Ectodermal cell (in vitro differentiated cells): Measurements from ENCODE around the gene SNAPC1. TPM values are rescaled to one million over a fixed set of nuclear protein-coding genes. Genes with fewer than 3 reads are reported as not detected.

ENCODE experiments used
- H3K27ac ChIP-seq: 2 replicates; pipeline ENCODE4 v1.7.0; 2013; ENCODE audit warnings: mild to moderate bottlenecking, low read depth, low read length; ENCODE audit not compliant: insufficient read depth, poor library complexity, severe bottlenecking
- H3K27me3 ChIP-seq: 2 replicates; pipeline ENCODE4 v1.7.0; 2013; ENCODE audit warnings: mild to moderate bottlenecking, low read length; ENCODE audit not compliant: insufficient read depth, control insufficient read depth, poor library complexity, severe bottlenecking
- H3K36me3 ChIP-seq: one replicate; pipeline ENCODE4 v1.7.0; 2013; ENCODE audit warnings: low read length; ENCODE audit not compliant: control insufficient read depth, insufficient read depth
- H3K4me1 ChIP-seq: one replicate; pipeline ENCODE4 v1.7.0; 2013; ENCODE audit warnings: low read length; ENCODE audit not compliant: control insufficient read depth, insufficient read depth
- H3K4me3 ChIP-seq: 2 replicates; pipeline ENCODE4 v1.7.0; 2013; ENCODE audit warnings: low read depth, low read length, control low read depth; ENCODE audit not compliant: insufficient read depth
- H3K9me3 ChIP-seq: 2 replicates; pipeline ENCODE4 v1.7.0; 2013; ENCODE audit warnings: mild to moderate bottlenecking, low read length, moderate library complexity; ENCODE audit not compliant: control insufficient read depth
- WGBS, 2 experiments: methylation state at CpG; one replicate each; pipeline ENCODE4 v1.1.7; 2013; ENCODE audit warnings: missing lambda C conversion rate in 2 of 2; 5-methylcytosine and 5-hydroxymethylcytosine counted together
- polyA plus RNA-seq, 4 experiments: library from polyadenylated mRNA; stranded (reverse); fragments of 50-300 nt; gene quantifications; one replicate each; pipeline ENCODE4 v1.2.3, GENCODE V29; 2013

Gene SNAPC1, protein sequence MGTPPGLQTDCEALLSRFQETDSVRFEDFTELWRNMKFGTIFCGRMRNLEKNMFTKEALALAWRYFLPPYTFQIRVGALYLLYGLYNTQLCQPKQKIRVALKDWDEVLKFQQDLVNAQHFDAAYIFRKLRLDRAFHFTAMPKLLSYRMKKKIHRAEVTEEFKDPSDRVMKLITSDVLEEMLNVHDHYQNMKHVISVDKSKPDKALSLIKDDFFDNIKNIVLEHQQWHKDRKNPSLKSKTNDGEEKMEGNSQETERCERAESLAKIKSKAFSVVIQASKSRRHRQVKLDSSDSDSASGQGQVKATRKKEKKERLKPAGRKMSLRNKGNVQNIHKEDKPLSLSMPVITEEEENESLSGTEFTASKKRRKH
- polyA plus RNA-seq (2013, experiment 1 of 4) = 13.3 TPM
- polyA plus RNA-seq (2013, experiment 2 of 4) = 12.7 TPM
- polyA plus RNA-seq (2013, experiment 3 of 4) = 12.3 TPM
- 13.8 TPM for polyA plus RNA-seq (2013, experiment 4 of 4)

DNA sequence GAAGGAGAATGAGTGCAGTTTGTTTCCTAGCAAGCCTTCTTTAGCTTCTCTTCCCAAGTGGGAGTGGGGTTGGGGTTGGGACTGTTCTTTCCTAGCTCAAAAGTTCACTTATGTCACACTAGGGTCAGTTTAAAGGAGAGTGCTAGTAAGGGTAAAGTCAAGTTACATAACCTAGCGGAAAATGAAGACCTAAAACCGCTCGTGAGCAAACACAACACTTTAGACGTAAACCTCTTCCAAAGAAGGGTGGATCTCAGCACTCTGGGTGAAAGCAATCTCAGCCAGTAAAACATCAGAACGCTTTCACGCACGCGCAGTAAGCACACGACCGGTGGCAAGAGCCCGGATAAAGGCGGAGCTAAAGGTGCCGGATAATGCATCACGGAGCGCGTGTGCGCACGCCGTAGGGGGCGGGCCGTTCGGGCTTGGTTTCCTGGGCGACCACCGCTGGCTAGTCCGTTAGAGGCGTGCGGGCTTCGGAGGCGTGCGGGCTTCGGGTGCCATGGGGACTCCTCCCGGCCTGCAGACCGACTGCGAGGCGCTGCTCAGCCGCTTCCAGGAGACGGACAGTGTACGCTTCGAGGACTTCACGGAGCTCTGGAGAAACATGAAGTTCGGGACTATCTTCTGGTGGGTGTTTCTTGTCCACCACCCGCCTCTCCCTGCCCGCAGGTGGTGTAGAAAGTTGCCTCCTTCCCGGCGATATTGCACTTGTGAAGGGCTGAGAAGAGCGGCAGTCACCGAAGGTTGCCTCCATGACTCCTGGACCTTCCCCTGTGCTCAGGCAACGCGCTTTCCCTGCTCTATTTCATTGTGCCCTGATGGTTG is at the start of gene SNAPC1:
SNAPC1 (plus strand) TSS at position 462 of the 828 bp plus-strand sequence; CDS start at position 503, 41 bp downstream.
- H3K27ac ChIP-seq = peak within 1 kb of the TSS; percentile 64
- no peaks in the 10 kb centered on the region for H3K9me3 ChIP-seq
- H3K4me1 ChIP-seq = peaks cover 6% of the 10 kb centered on the region
- H3K36me3 ChIP-seq = no peaks in the 10 kb centered on the region
- WGBS, 2 experiments = 0% methylated on average over 49 of the region's 49 CpGs
- H3K27me3 ChIP-seq = no peaks in the 10 kb centered on the region
- peak within 1 kb of the TSS; percentile 82 for H3K4me3 ChIP-seq

DNA sequence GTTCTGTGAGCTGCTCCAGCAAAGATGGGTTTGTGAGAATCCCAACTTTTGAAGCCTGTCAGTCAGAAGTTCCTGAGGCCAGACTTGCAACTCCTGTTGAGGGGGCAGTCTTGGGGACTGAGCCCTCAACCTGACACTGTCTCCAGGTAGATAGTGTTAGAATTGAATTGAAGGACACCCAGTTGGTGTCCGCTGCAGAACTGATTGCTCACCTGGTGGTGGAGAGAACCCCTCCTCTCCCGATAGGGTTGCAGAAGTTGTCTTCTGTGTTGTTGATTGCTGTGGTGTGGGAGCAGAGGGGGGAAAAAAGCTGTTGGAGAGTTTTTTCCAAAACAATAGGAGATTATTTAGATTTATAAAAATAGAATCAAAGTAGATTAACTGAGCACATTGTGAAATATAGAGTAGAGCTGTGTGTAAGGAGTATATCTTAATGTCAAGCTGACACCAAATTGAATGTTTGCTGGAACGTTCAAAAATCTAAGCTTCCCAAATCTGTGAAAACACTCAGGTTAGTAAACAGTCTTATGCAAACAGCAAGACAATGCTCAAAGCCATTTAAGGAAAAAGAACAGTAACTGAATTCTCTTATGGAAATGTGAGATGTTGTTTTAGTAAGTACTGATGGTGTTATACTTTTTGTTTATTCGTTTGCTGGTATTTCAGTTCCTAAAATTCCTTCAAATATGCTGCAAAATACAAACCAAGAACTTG is 48.3 kb upstream of the SNAPC1 start:
- peaks cover 21% of the 10 kb centered on the region for H3K4me1 ChIP-seq

DNA sequence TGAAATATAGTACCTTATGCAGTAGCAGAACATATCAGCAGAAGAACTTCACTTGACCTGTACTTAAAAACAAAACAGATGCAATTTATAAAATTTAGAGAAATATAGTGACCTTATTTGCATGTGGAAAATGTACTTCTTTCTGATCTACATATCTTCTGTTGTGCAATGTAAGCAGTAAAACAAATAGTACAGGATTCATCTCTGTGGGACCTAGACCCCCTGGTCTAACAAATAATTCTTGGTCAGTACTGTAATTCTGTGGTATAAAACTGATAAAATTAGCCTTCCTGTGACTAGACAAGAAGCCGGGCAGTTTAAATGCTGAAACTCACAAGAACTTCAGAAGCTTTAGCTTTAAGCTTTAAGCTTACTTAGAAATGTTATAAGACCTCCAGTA is 45.3 kb upstream of the SNAPC1 start:
- H3K4me1 ChIP-seq = peaks cover 14% of the 10 kb centered on the region
- no peaks in the 10 kb centered on the region for H3K27me3 ChIP-seq
- H3K36me3 ChIP-seq = peaks cover 3% of the 10 kb centered on the region
- no peak overlapping the region for H3K27ac ChIP-seq
- no peaks in the 10 kb centered on the region for H3K9me3 ChIP-seq
- no peak overlapping the region for H3K4me3 ChIP-seq
- WGBS, 2 experiments = 82 to 83% methylated on average over 1 of the region's 1 CpG

More for the DNA sequence above, 48.3 kb upstream of the SNAPC1 start:
- no peak overlapping the region for H3K4me3 ChIP-seq
- 70 to 80% methylated on average over 3 to 4 of the region's 4 CpGs for WGBS, 2 experiments
- H3K36me3 ChIP-seq = no peaks in the 10 kb centered on the region
- no peaks in the 10 kb centered on the region for H3K27me3 ChIP-seq
- no peak overlapping the region for H3K27ac ChIP-seq
- H3K9me3 ChIP-seq = no peaks in the 10 kb centered on the region

DNA sequence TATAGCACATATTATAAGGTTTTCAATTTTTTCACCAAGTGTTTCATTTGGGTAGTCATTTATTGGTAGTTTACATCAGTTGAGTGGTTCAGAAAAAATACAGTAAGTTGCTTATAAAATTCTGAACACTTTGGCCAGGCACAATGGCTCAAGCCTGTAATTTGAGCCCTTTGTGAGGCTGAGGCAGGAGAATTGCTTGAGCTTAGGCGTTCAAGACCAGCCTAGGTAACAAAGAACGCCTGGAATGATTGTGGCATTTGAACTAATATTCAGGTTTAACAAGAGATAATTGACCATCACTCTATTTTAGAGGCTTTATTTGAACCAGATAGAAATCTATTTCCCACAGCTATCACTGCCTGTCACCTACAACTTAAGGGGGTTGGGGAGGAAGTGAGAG is 44.2 kb upstream of the SNAPC1 start:
- Histone ChIP-seq H3K27ac (no peak overlapping the region), H3K9me3 (no peaks in the 10 kb centered on the region), H3K27me3 (no peaks in the 10 kb centered on the region), H3K4me3 (no peak overlapping the region), H3K36me3 (peaks cover 9% of the 10 kb centered on the region), H3K4me1 (peaks cover 3% of the 10 kb centered on the region)
- 41 to 47% methylated on average over 2 of the region's 2 CpGs for WGBS, 2 experiments

DNA sequence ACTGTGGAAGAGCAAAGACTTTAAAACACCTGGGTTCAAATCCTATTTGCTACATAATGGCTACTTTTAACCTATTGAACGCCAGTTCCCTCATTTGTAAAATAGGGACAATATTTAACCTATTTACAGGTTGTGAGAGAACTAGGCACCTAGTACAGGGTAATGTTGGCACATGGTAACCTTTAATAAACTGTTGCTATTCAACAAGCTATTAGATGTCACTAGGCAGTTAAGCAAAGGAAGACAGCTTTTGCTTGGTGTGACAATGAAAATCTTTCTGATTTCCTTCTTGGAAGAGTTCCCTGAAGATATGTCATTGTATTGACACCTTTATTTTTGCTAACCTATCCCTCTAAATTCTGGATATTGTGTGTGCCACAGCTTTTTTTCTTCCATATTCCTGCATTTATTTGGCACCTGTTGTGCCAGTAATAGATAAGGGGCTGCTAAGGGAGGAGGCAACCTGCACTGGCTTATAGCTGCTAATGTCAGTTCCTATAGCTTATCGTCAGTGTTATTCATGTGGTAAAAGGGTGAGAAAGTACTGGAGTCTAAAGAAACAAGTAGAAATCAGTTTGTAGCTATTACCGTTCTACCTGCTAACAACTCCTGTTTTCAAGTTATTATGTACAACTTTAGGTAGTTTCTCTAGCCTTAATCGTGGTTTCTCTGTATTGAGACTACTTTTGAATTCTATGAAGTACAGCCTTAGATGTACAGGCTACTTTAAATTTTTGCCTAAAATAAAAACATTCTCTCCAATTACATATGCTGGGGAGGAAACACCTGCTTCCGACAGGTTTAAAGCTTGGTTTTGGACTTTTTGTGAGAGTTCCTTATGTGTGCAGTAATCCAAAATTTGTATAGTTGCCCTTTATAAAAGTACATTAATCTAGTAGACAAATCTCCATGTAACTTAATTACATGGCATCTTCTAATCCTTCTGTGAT is 42.6 kb upstream of the SNAPC1 start:
- Histone ChIP-seq H3K4me1 (peaks cover 2% of the 10 kb centered on the region), H3K36me3 (peaks cover 9% of the 10 kb centered on the region), H3K9me3 (no peaks in the 10 kb centered on the region), H3K27me3 (no peaks in the 10 kb centered on the region), H3K4me3 (no peak overlapping the region), H3K27ac (no peak overlapping the region)
- WGBS, 2 experiments = 93 to 94% methylated on average over 3 to 5 of the region's 5 CpGs

DNA sequence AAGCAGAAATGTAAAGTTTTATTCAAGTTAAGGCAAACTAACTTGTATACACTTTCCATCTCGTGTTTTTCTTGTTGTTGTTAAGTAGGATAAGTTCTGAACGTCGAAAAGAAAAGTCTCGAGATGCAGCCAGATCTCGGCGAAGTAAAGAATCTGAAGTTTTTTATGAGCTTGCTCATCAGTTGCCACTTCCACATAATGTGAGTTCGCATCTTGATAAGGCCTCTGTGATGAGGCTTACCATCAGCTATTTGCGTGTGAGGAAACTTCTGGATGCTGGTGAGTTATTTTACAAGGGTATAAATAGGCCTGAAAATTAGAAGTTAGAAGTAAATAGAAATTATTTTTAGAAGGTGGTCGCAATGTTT is 41.9 kb upstream of the SNAPC1 start:
- no peaks in the 10 kb centered on the region for H3K9me3 ChIP-seq
- no peak overlapping the region for H3K4me3 ChIP-seq
- no peaks in the 10 kb centered on the region for H3K27me3 ChIP-seq
- peaks cover 9% of the 10 kb centered on the region for H3K36me3 ChIP-seq
- 93 to 94% methylated on average over 8 to 9 of the region's 9 CpGs for WGBS, 2 experiments
- no peak overlapping the region for H3K27ac ChIP-seq
- peaks cover 2% of the 10 kb centered on the region for H3K4me1 ChIP-seq

DNA sequence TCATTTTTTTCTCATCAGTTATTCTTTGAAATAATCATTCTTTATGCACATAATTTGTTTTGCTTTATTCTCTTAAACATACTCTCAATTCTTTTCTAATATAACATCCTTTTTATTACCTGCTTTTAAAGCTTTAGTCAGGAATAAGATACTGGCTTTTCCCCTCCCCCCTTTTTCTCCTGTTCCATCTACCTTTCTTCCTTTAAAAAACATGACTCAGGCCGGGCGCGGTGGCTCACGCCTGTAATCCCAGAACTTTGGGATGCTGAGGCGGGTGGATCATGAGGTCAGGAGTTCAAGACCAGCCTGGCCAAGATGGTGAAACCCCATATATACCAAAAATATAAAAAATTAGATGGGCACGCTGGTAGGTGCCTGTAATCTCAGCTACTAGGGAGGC is 41.5 kb upstream of the SNAPC1 start:
- Histone ChIP-seq H3K9me3 (no peaks in the 10 kb centered on the region), H3K4me1 (peaks cover 2% of the 10 kb centered on the region), H3K4me3 (no peak overlapping the region), H3K27ac (no peak overlapping the region), H3K36me3 (peaks cover 13% of the 10 kb centered on the region), H3K27me3 (no peaks in the 10 kb centered on the region)
- 76 to 83% methylated on average over 5 to 6 of the region's 6 CpGs for whole genome bisulfite sequencing, 2 experiments

DNA sequence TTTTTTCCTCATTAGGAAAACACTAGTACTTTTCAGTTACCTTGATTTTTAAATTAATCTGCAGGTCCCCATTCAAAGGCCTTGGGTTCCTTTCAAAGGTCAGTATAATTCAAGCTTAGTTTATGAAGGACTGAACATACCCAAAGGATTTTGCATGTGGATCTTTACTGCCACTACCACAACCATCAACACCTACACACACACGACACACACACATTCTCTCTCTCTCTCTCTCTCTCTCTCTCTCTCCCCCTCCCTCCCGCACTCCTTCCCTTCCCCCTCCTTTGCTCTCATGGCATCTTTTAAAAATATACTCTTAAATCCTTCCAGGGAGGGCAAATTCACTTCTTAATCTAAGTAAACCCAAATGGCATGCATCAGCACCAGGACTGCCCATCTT is 38.1 kb upstream of the SNAPC1 start:
- Histone ChIP-seq H3K36me3 (peaks cover 35% of the 10 kb centered on the region), H3K4me1 (no peaks in the 10 kb centered on the region), H3K27ac (no peak overlapping the region), H3K27me3 (no peaks in the 10 kb centered on the region), H3K4me3 (no peak overlapping the region), H3K9me3 (no peaks in the 10 kb centered on the region)
- WGBS, 2 experiments = 84 to 89% methylated on average over 2 of the region's 2 CpGs
